ENCODE results near the gene LEPROT.

LEPROT gene

DNA sequence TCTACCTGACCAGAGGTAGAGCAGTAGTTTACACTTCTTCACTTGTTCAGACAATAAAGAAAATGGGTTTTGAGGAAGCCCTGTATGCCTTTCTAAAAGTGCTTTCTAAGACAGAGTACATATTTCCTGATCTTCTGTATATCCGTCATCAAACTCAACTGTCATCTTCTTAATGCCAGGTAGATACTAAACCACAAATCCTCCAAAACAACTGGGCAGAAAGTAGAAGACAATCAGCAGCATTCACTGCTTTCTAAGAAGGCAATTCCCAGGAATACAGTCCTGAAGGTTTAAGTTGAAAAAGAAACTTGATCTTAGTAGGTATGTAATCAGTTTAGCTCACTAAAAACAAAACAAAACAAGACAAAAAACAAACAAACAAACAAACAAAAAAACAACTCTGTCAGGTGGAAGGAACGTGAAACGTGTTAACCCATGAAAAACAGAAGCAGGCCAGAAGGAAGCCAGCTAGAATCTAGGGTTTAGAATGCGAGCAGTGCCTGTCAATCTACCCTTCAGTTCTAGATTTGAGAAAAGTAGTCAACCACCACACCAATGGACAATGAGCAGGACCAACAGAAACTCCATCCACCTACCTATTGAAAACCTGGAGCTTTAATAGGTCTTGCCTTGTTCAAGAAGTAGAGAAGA lies 59.2 kb downstream of the LEPROT start:
- no peak for DNase-seq

DNA sequence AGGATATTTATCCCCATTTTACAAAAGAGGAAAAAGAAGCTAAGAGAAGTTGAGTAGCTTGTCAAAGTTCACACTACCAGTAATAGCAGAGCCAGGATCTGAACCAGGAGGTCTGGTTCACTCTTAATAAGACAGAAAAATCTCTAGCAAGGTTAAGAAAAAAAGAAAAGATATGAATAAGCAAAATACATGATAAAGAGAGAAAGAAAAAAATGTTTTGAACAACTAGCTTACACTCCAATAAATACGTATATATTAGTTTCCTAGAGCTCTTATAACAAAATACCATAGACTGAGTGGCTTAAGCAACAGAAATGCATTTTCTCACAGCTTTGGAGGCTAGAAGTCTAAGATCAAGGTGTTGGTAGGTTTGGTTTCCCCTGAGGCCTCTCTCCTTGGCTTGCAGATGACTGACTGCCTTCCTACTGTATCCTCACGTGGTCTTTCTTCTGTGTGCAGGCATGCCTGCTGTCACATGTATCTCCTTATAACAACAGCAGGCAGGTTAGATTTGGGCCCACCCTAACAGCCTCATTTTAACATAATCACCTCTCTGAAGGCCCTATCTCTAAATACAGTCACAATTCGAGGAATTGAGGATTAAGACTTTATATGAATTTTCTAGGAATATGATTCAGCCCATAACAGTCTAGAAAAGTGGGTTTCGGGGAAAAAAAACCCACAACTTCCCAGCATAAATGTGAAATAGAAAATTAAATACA lies 60.4 kb downstream of the LEPROT start:
- no peak for DNase-seq

DNA sequence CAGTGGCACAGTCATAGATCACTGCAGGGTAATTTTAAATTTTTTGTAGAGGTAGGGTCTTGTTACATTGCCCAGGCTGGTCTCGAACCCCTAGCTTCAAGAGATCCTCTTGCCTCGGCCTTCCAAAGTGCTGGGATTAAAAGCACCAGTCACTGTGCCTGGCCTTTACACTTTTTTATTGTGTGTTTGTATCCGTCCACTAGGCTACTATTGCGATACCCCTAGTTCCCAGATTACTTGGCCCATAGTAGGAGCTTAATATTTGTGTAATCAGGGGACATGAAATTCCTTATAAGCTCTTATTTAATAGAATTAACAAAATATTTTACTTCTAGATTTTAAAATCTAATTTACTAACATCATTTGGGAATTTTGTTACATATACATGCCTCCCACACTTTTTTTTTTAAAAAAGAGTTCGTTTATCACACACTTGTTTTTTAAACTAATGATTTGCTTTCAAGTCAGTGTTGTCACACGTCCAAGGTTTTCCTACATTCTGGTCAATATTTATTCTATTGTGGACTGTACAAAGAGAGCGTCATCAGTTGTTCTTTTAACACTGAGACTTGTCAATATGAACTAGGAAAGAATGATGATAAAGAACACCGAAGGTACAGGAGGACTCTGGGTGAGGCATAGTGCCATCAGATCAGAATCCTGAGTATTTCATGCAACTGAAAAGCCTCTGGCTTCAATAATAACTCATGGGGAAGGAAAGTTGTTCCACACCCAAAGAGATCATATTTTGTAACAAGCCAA lies 63.7 kb downstream of the LEPROT start:
- DNase-seq = no peak

Data from SHP77 treated with DMSO at 0.1 percent for 48 hours (cell line).